Neural cell (in vitro differentiated cells): Measurements from ENCODE around the gene TMPRSS3. TPM values are rescaled to one million over a fixed set of nuclear protein-coding genes. Genes with fewer than 3 reads are reported as not detected.

Experiments
- H2AFZ ChIP-seq: fragments of 200-600, 300-800 bp; sonication (generic), shearing (Covaris generic); 2 replicates; pipeline ENCODE4 v1.6.0; 2014; ENCODE audit warnings: low read depth, mild to moderate bottlenecking, antibody characterized with exemption, low read length, moderate library complexity
- H3F3A ChIP-seq: fragments of 200-600 bp; shearing (Covaris generic); 2 replicates; pipeline ENCODE4 v1.6.1; 2016; ENCODE audit warnings: mild to moderate bottlenecking, moderate library complexity, mixed read lengths, antibody characterized with exemption, low read length; ENCODE audit not compliant: insufficient read depth, poor library complexity, severe bottlenecking
- H3K27ac ChIP-seq: fragments of 200-600, 300-800 bp; sonication (generic), shearing (Covaris generic); 2 replicates; pipeline ENCODE4 v1.5.1; 2014; ENCODE audit warnings: mild to moderate bottlenecking, low read length, moderate library complexity
- H3K27me3 ChIP-seq: fragments of 300-800, 200-600 bp; sonication (generic), shearing (Covaris generic); 2 replicates; pipeline ENCODE4 v1.6.0; 2014; ENCODE audit warnings: mild to moderate bottlenecking, low read depth, low read length, moderate library complexity; ENCODE audit not compliant: insufficient read depth
- H3K36me3 ChIP-seq: fragments of 300-800, 200-600 bp; sonication (generic), shearing (Covaris generic); 2 replicates; pipeline ENCODE4 v1.5.1; 2014; ENCODE audit warnings: mild to moderate bottlenecking, antibody characterized with exemption, low read length, moderate library complexity; ENCODE audit not compliant: insufficient read depth
- H3K4me2 ChIP-seq: fragments of 300-800, 200-600 bp; sonication (generic), shearing (Covaris generic); 2 replicates; pipeline ENCODE4 v1.6.0; 2014; ENCODE audit warnings: mild to moderate bottlenecking, low read length
- H3K4me3 ChIP-seq: fragments of 300-800, 200-600 bp; sonication (generic), shearing (Covaris generic); 2 replicates; pipeline ENCODE4 v1.5.1; 2014; ENCODE audit warnings: mild to moderate bottlenecking, low read length, moderate library complexity
- H3K79me2 ChIP-seq: fragments of 200-600 bp; shearing (Covaris generic); replicated peaks from 2 replicates; pipeline ENCODE4 v1.6.0; 2014; ENCODE audit warnings: mild to moderate bottlenecking, low read length, moderate library complexity; ENCODE audit not compliant: insufficient read depth
- H3K9ac ChIP-seq: fragments of 300-800, 200-600 bp; sonication (generic), shearing (Covaris generic); 2 replicates; pipeline ENCODE4 v1.6.1; 2016; ENCODE audit warnings: mild to moderate bottlenecking, low read length, mixed read lengths
- H3K9me2 ChIP-seq: fragments of 200-600 bp; shearing (Covaris generic); 2 replicates; pipeline ENCODE4 v1.6.1; 2016; ENCODE audit warnings: mild to moderate bottlenecking, low read length, mixed read lengths; ENCODE audit not compliant: insufficient read depth
- H3K9me3 ChIP-seq: fragments of 200-600, 300-800 bp; sonication (generic), shearing (Covaris generic); 2 replicates; pipeline ENCODE4 v1.6.1; 2016; ENCODE audit warnings: mild to moderate bottlenecking, mixed run types, low read length, moderate library complexity, mixed read lengths
- H4K20me1 ChIP-seq: fragments of 200-600 bp; shearing (Covaris generic); 2 replicates; pipeline ENCODE4 v1.6.1; 2016; ENCODE audit warnings: mild to moderate bottlenecking, mixed run types; ENCODE audit not compliant: insufficient read depth
- EP300 ChIP-seq: fragments of 450-650 bp; conservative IDR thresholded peaks from 2 replicates; pipeline ENCODE4 v1.6.1; 2014; ENCODE audit warnings: antibody characterized with exemption, mild to moderate bottlenecking, moderate library complexity; ENCODE audit not compliant: poor library complexity, severe bottlenecking
- EZH2 ChIP-seq: fragments of 200-600, 300-800 bp; shearing (Covaris generic), sonication (generic); IDR thresholded peaks from 2 replicates; pipeline ENCODE4 v1.6.1; 2014; ENCODE audit warnings: antibody characterized with exemption, low read length, borderline replicate concordance, mild to moderate bottlenecking; ENCODE audit not compliant: insufficient read depth, poor library complexity, severe bottlenecking
- MXI1 ChIP-seq: fragments of 450-650 bp; conservative IDR thresholded peaks from 2 replicates; pipeline ENCODE4 v1.6.1; 2014; ENCODE audit warnings: antibody characterized with exemption, mild to moderate bottlenecking; ENCODE audit not compliant: poor library complexity, severe bottlenecking
- POLR2AphosphoS5 ChIP-seq: IDR thresholded peaks from 2 replicates; pipeline ENCODE4 v1.6.1; 2012
- RAD21 ChIP-seq: fragments of 450-650 bp; conservative IDR thresholded peaks from 2 replicates; pipeline ENCODE4 v1.6.1; 2014; ENCODE audit warnings: antibody characterized with exemption, mild to moderate bottlenecking, moderate library complexity
- SMC3 ChIP-seq: fragments of 450-650 bp; conservative IDR thresholded peaks from 2 replicates; pipeline ENCODE4 v1.6.1; 2014; ENCODE audit warnings: antibody characterized with exemption, mild to moderate bottlenecking, moderate library complexity; ENCODE audit not compliant: poor library complexity
- TAF1 ChIP-seq: IDR thresholded peaks from 2 replicates; pipeline ENCODE4 v1.6.1; 2012; ENCODE audit warnings: low read depth
- polyA plus RNA-seq: library from polyadenylated mRNA; depleted of rRNA; stranded (reverse); fragments of >200 nt; gene quantifications from 2 replicates; pipeline ENCODE4 v1.2.3, GENCODE V29; 2014
- TF ChIP-seq, protein P1 (sequence below): IDR thresholded peaks from 2 replicates; pipeline ENCODE4 v1.6.1; 2012; ENCODE audit warnings: borderline replicate concordance
- TF ChIP-seq, protein P2 (sequence below): fragments of 450-650 bp; IDR thresholded peaks from 2 replicates; pipeline ENCODE4 v1.5.1; 2014; ENCODE audit warnings: antibody characterized with exemption, mild to moderate bottlenecking, moderate library complexity; ENCODE audit not compliant: poor library complexity, severe bottlenecking

The TMPRSS3 gene
- polyA plus RNA-seq, 1 donor from 2014 or later, result 0.12 TPM

DNA sequence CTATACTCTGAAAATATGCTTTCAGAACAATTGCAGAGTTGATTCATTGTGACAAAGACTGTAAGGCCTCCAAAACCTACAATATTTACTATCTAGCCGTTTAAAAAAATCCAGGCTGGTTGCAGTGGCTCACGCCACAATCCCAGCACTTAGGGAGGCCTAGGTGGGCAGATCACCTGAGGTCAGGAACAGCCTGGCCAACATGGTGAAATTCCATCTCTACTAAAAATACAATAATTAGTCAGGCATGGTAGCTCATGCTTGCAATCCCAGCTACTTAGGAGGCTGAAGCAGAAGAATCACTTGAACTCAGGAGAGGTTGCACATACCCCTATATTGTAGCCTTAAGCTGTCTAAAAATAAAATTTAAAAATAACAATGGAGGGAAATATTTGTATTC lies 39.8 kb downstream of the TMPRSS3 start:
- Histone ChIP-seq H3K9ac (no peak overlapping the region), H2AFZ (no peak overlapping the region), H4K20me1 (no peaks in the 10 kb centered on the region), H3K4me2 (no peak overlapping the region), H3K27ac (no peak overlapping the region), H3K4me3 (no peak overlapping the region), H3F3A (no peaks in the 10 kb centered on the region), H3K79me2 (no peaks in the 10 kb centered on the region), H3K36me3 (no peaks in the 10 kb centered on the region), H3K9me3 (no peaks in the 10 kb centered on the region), H3K27me3 (no peaks in the 10 kb centered on the region), H3K9me2 (no peaks in the 10 kb centered on the region)
- TF ChIP-seq, protein P1, sequence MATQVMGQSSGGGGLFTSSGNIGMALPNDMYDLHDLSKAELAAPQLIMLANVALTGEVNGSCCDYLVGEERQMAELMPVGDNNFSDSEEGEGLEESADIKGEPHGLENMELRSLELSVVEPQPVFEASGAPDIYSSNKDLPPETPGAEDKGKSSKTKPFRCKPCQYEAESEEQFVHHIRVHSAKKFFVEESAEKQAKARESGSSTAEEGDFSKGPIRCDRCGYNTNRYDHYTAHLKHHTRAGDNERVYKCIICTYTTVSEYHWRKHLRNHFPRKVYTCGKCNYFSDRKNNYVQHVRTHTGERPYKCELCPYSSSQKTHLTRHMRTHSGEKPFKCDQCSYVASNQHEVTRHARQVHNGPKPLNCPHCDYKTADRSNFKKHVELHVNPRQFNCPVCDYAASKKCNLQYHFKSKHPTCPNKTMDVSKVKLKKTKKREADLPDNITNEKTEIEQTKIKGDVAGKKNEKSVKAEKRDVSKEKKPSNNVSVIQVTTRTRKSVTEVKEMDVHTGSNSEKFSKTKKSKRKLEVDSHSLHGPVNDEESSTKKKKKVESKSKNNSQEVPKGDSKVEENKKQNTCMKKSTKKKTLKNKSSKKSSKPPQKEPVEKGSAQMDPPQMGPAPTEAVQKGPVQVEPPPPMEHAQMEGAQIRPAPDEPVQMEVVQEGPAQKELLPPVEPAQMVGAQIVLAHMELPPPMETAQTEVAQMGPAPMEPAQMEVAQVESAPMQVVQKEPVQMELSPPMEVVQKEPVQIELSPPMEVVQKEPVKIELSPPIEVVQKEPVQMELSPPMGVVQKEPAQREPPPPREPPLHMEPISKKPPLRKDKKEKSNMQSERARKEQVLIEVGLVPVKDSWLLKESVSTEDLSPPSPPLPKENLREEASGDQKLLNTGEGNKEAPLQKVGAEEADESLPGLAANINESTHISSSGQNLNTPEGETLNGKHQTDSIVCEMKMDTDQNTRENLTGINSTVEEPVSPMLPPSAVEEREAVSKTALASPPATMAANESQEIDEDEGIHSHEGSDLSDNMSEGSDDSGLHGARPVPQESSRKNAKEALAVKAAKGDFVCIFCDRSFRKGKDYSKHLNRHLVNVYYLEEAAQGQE, result no peak
- TF ChIP-seq EZH2, result no peak
- no peak for TF ChIP-seq POLR2AphosphoS5
- TF ChIP-seq TAF1, result no peak
- TF ChIP-seq EP300, result no peak
- no peak for TF ChIP-seq SMC3
- no peak for TF ChIP-seq MXI1
- TF ChIP-seq RAD21, result no peak

DNA sequence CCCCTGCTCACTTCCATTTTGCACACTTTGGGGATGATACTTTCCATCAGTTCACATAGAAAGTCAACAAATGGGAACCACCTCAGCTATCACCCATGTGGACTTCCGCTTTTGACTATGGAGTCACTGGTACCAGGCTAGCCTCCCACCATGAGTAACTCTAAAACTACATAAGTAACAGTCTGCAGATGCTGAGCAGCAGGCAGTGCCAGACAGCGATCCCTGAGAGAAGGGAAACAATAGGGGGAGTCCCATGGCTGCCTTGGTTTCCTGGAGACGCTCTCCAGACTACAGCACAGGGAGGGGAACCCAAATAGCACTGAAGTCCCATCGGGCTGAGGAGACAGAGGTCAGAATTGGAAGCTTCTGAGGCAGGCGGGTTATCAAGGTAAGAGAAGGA lies 42.2 kb downstream of the TMPRSS3 start:
- TF ChIP-seq, protein P1, result no peak
- TF ChIP-seq EZH2 (no peak), TAF1 (no peak), RAD21 (no peak), SMC3 (no peak), EP300 (no peak), MXI1 (no peak), POLR2AphosphoS5 (no peak)
- TF ChIP-seq, protein P2, sequence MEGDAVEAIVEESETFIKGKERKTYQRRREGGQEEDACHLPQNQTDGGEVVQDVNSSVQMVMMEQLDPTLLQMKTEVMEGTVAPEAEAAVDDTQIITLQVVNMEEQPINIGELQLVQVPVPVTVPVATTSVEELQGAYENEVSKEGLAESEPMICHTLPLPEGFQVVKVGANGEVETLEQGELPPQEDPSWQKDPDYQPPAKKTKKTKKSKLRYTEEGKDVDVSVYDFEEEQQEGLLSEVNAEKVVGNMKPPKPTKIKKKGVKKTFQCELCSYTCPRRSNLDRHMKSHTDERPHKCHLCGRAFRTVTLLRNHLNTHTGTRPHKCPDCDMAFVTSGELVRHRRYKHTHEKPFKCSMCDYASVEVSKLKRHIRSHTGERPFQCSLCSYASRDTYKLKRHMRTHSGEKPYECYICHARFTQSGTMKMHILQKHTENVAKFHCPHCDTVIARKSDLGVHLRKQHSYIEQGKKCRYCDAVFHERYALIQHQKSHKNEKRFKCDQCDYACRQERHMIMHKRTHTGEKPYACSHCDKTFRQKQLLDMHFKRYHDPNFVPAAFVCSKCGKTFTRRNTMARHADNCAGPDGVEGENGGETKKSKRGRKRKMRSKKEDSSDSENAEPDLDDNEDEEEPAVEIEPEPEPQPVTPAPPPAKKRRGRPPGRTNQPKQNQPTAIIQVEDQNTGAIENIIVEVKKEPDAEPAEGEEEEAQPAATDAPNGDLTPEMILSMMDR, result no peak
- H3K27me3 ChIP-seq, result no peaks in the 10 kb centered on the region
- H3K9ac ChIP-seq, result no peak overlapping the region
- H3K27ac ChIP-seq, result no peak overlapping the region
- H3K4me2 ChIP-seq, result no peak overlapping the region
- H2AFZ ChIP-seq, result no peak overlapping the region
- H3K9me2 ChIP-seq, result no peaks in the 10 kb centered on the region
- H3K79me2 ChIP-seq, result no peaks in the 10 kb centered on the region
- no peaks in the 10 kb centered on the region for H3K9me3 ChIP-seq
- no peaks in the 10 kb centered on the region for H4K20me1 ChIP-seq
- no peaks in the 10 kb centered on the region for H3K36me3 ChIP-seq
- no peak overlapping the region for H3K4me3 ChIP-seq
- H3F3A ChIP-seq, result no peaks in the 10 kb centered on the region
